CD4-positive, alpha-beta T cell treated with Interleukin-15 for 4 hours (primary cell): ENCODE results near the gene SLC22A23.

ENCODE experiments used
- DNase-seq: peaks from one replicate; pipeline ENCODE4 v3.0.0-alpha.2; 2020; ENCODE audit warnings: low spot score

The SLC22A23 gene

GRCh38 chr6:3296078-3296477 lies 160.8 kb downstream of the SLC22A23 start:
- no peak for DNase-seq

GRCh38 chr6:3294921-3295871 lies 161.7 kb downstream of the SLC22A23 start:
- DNase-seq, result no peak

- DNase-seq, result no peak
Measured at GRCh38 chr6:3294396-3294795, 162.5 kb downstream of the SLC22A23 start.

GRCh38 chr6:3293271-3294155 lies 163.3 kb downstream of the SLC22A23 start:
- DNase-seq, result no peak

GRCh38 chr6:3292431-3293197 lies 164.2 kb downstream of the SLC22A23 start:
- no peak for DNase-seq

GRCh38 chr6:3291987-3292386 lies 164.9 kb downstream of the SLC22A23 start:
- DNase-seq, result no peak

GRCh38 chr6:3291346-3291745 lies 165.5 kb downstream of the SLC22A23 start:
- DNase-seq, result no peak

- no peak for DNase-seq
Measured at GRCh38 chr6:3290931-3291211, 166.0 kb downstream of the SLC22A23 start.

GRCh38 chr6:3290149-3290930 lies 166.5 kb downstream of the SLC22A23 start:
- DNase-seq, result no peak

GRCh38 chr6:3289664-3290055 lies 167.2 kb downstream of the SLC22A23 start:
- DNase-seq, result no peak

GRCh38 chr6:3288711-3289663 lies 167.9 kb downstream of the SLC22A23 start:
- DNase-seq, result no peak

GRCh38 chr6:3287976-3288707 lies 168.7 kb downstream of the SLC22A23 start:
- no peak for DNase-seq

GRCh38 chr6:3287308-3287707 lies 169.5 kb downstream of the SLC22A23 start:
- no peak for DNase-seq

- DNase-seq, result no peak
Measured at GRCh38 chr6:3286641-3287171, 170.1 kb downstream of the SLC22A23 start.

GRCh38 chr6:3285732-3286131 lies 171.1 kb downstream of the SLC22A23 start:
- DNase-seq, result no peak

GRCh38 chr6:3285049-3285639 lies 171.7 kb downstream of the SLC22A23 start:
- no peak for DNase-seq

GRCh38 chr6:3284436-3284876 lies 172.4 kb downstream of the SLC22A23 start:
- DNase-seq, result no peak

GRCh38 chr6:3283641-3284435 lies 173.0 kb downstream of the SLC22A23 start:
- DNase-seq, result no peak
